ENCODE measurements around the gene NACC1.

The NACC1 gene

DNA sequence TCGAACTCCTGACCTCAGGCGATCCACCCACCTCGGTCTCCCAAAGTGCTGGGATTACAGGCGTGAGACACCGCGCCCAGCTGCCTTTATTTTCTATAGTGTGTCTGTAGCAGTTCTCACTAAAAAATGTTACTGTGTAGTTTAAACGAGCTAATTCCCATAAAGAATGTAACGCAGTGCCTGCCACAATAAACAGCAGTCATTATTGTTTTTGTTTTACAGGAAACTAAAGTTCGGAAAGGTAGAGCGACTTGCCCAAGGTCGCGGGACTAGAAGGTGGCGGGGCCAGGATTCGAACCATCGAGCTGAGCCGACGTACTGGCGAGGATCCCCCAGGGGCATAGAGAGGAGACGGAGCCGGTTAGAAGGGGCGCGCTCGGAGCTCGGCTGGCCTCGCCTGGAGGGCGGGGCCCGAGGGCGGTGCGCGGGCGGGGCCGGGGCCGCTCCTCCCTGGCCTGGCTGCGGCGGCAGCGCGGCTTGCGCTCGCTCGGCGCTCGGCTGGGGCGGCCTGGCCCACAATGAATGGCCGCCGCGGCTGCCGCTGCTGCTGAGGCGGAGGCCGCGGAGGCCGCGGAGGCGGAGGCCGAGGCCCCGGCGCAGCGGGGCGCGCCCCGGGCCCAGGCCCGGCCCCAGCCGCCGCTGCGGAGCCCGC lies at the start of gene NACC1:
NACC1 (plus strand) TSS at position 493 of the 652 bp plus-strand sequence. CDS start 16,944 bp downstream, outside the sequence.
- peak; percentile 92 for DNase-seq

DNA sequence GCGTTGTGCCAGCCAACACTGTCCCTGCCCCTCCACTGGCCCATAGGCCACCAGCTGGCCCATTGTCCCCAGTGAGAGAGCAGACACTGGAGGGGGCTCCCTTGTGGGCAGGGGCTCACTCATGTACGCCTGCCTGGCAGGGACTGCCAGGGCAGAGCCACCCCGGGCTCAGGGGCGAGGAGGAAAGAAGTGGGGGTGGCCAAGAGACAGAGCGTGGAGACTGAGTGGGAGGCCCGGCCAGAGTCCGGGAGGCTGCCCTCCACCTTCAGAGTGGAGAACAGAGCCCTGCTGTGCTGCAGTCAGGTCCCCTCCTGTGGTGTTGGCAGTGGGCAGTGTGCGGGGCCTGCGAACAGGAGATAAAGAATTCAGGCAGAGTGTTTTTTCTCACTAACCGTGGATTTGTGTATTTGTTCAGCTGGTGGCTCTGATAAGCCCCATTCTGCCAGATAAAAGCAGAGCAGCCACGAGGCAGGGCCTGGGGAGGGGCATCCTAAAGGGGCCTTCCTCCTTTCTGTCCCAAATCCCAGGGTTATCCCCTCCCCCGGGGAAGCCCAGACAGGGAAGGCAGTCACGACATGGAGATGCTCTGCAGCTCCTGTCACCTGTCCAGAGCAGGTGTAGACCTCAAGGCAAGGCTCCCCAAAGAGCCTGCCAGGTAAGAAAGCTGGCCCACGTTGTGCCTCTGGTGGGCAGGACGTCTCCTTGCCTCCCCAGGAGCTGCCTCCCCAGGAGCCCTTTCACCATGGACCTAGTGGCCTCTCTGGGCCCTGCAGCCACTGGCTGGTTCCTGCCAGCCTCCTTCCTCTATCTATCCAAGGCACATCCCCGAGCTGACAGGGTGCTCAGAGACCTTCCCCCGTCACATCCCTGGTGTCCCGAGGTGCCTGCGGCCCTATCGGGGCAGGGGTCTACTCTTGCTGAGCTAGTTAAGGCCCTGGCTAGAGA lies 48.4 kb upstream of the NACC1 start:
- no peak for DNase-seq

DNA sequence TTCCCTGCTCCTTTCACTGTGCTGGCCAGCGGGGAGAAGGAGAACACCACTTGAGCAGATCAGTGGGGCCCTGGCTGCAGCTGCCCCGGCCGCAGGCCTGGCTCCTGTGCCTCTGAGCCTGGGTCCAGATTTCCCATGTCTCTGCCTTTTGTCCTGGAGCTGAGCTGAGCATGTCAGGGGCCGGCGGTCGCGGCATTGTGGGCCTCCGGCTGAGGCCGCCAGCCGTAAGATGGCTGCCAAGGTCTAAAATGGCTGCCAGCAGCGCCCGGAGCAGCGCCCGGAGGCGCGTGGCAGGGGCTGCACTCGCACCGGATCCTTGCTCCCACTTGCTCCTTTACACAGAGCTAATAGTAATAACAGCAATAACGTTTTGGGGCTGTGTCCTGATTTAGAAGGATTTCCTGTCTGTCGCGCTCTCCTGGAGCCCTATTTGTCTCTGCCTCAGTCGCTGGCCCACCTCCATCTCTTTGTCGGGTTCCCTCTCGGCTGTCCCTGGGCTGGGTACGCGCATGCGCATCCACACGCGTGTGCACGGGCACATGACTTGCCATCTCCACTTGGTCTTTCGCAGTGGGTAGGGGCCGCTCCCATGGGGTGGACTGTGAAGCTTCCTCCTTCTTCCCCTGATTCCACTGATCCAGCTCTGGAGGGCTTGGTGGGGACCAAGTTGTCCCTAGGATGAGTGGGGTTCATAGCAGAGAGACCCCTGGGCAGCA lies 47.5 kb upstream of the NACC1 start:
- no peak for DNase-seq

- no peak for DNase-seq
Observed at GRCh38 chr19:13071444-13072187, 46.4 kb upstream of the NACC1 start.

DNA sequence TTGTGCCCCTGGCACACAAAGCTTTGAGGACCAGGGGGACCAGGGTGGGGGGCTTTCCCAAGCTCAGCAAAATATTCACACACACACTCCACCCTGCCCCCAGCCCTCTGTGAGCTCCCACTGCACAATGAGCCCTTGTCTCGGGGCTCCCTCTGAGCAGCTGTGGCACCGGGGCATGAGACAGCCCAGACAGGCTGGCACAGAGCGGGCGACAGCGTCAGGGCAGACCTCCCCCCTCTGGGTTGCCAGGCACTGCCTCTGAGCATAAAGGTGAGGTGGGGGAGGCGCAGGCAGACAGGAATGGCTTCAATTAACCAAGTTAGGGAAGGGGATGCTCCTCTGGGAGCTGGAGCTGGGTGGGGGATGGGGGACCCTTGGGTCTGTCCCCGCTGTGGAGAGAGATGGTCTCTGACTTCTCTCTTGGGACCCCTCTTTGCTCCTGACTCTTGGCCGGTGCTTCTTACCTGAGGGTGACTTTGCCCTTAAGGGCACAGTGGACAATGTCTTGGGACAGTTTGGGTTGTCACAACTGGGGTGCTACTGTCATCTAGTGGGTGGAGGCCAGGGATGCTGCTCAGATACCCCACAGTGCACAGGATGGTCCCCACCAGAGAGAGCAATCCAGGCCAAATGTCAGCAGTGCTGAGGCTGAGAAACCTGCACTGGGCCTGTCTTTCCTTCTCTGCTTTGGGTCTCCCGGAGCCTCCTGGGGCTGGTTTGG lies 45.7 kb upstream of the NACC1 start:
- no peak for DNase-seq

- no peak for DNase-seq
Observed at GRCh38 chr19:13073263-13073662, 44.8 kb upstream of the NACC1 start.

DNA sequence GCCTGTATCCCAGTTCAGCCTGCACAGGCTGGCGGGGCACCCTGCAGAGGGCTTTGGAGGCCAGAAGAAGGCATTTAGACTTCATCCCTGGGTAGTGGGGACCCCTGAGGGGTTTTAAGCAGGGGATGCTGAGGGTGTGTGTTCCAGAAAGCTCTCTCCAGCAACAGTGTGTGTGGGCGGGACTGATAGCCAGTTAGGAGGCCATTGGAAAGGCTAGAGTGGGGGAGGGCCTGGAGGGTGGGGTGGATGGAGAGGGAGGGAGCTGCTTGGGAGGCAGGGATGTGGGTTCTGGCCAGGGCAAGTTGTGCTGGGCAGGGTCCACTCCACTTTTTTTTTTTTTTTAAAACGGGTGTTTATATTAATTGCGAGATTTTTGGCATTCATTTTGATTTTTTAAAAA lies 43.7 kb upstream of the NACC1 start:
- DNase-seq: no peak

- no peak for DNase-seq
Observed at GRCh38 chr19:13076320-13076719, 41.7 kb upstream of the NACC1 start.

DNA sequence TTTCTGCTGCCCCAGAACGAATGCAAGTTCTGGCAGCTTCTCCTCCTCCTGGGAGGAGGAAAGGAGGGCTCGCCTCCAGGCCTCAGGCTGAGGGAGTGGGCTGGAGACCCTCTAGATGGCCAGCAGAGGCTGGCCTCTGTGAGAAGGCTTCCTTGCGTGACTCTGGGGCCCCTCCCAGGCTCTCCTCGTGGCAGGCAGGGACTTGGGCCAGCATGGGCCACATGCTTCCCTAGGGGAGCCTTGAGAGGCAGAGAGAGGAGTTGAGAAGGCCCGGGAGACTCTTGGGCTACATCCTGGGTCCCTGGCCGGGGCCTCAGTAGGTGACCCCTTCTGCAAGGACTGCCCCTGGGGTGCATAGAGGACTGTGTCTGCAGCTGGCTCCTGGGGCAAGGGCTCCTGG lies 41.3 kb upstream of the NACC1 start:
- no peak for DNase-seq

DNA sequence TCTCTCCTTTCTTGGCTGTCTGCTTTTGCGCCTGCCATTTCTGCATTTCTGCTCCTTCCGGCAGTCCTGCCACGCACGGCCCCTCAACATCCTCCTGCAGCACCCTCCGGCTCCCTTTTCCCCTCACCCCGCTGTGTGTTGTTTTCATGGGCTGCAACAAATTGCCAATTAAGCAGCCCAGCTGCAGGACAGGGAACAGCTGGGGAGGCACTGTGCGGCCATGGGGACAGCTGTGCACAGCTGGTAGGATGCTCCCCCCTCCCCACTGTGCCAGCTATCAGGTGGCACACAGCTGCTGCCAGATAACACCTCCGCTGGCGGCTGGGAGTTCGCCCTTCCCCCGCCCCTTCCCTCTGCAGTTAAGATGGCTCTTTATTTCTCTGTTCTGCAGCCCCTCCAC lies 40.8 kb upstream of the NACC1 start:
- no peak for DNase-seq

GRCh38 chr19:13078381-13078780 lies 39.7 kb upstream of the NACC1 start:
- DNase-seq: no peak

DNA sequence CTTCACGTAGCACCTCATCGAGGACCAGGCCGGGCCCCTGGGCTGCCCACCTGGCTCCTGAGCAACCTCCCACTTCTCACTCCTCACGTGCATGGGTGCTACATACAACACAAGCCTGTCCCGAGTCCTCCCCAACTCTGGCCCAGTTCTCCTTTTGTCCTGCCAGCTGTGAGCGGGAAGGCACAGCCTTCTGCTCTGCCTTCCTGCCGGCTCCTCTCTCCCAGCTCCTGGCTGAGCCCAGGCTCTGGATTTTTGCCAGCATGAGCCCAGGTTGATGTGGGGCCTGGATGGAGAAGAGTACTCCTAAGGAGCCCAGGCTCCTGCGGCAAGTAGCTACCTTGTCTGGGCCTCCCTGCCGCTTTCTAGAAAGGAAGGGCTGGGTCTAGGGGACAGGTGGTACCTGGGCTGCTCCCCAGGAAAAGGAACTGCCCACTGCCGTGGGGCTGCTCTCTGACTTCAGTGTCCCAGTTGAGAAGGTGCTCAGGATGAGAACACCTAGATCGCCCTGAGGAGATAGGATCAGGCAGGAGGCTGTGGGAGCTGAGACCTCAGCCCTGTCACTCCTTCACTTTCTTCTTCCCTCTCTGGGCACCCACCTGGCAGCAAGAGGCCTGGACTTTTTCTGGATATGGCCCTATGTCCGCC lies 39.0 kb upstream of the NACC1 start:
- no peak for DNase-seq

- DNase-seq: no peak
Observed at GRCh38 chr19:13079542-13079986, 38.5 kb upstream of the NACC1 start.

- DNase-seq: no peak
Observed at GRCh38 chr19:13082192-13083007, 35.7 kb upstream of the NACC1 start.

DNA sequence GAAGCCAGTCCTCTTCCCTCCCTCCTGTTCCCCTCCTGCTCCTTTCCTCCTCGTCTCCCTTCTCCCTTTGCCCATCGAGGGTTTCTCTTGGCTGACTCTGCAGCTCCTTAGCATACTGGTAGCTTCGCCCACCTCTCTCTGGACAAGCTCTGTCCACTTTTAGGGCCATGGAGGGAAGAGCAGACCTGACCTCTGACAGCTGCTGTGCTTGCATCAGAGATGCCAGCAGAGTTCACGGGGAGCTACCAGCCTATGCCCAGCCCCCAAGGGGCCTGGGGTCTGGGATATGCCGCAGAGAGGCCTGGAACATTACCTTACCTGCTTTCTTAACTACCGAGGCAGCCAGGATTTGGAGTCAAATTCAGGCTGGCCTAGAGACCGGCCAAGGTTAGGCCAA lies 35.1 kb upstream of the NACC1 start:
- DNase-seq: no peak

DNA sequence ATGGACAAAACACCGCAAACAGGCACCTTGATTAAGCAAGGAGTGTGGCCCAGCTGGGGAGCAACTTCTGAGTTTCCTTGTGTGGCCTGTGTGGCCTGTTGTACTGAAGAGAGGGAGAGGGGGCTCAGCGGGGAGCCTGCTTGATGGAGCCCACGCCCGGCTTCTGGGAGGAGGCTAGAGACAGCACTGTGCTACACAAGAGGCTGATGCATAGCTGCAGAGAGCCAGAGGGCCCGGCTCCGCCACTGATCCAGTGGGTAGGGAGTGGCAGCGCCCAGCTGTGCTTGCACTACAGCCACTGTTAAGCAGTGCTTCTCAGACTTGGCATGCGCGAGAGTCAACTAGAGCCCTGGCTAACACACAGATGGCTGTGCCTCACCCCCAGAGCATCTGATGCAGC lies 34.4 kb upstream of the NACC1 start:
- DNase-seq: no peak

GRCh38 chr19:13085666-13086065 lies 32.4 kb upstream of the NACC1 start:
- no peak for DNase-seq

GRCh38 chr19:13086341-13086740 lies 31.7 kb upstream of the NACC1 start:
- no peak for DNase-seq

DNA sequence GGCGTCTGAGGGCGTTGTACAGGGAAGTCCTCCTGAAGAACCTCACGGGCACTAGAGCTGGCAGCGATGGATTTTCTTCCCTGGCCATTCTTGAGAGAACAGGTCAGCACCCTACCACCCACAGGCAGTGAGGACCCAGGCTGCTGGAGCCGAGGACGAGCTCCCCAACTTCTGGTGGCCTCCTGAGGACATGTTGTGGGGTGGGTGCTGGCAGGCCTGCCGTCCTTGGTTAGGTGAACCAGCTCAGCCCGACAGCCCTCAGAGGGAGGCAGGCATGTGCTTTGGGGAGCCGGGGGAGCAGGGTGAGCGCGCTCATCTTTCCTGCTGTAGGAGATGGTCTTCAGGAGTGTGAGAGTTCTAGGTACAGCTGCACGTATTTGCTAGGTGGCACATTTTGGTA lies 30.8 kb upstream of the NACC1 start:
- no peak for DNase-seq

GRCh38 chr19:13087795-13088537 lies 30.1 kb upstream of the NACC1 start:
- DNase-seq: no peak

Measured in CD4-positive, alpha-beta T cell treated with Interleukin-12 subunit alpha and Interleukin-12 subunit beta, for 1 hour (primary cell).